HG03571 (cell line): ENCODE data around the gene HOXA7.

Experiments
- ATAC-seq: cut with Tn5 transposase; IDR thresholded peaks from one replicate; pipeline ENCODE4 v1.9.1; 2021; ENCODE audit not compliant: unreplicated experiment

Gene HOXA7

DNA sequence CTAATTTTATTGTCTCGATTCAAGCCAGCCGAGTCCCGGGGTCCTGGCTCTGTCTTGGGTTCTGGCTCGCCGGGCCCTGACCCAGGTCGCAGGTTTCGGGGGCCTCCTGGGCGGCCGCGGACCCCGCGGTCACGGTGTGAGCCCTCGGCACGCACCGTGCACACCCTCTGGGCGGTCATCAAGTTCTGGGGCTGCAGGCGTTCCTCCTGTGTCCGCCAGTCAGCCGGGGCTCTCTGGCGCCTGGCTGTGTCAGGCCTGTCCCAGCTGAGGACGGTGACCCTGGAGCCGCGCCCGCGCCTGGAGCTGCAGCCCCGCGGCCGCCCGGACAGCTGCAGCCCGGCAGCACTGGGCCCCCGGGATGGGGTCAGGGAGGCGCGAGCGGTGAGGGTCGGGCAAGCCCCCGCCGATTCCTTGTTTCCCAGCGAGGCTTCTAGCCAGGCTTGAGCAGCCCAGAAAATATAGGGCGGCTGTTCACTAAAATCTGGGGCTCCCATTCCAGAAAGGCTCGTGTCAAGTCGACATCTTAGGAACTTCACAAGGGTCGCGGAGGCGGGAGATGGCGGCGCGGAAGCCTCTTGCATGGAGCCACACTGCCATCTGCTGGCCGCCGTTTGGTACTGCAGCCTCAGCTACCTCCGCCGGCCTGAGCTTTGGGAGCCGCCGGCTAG is 4.2 kb upstream of the HOXA7 start:
- ATAC-seq, result peak; percentile 65

DNA sequence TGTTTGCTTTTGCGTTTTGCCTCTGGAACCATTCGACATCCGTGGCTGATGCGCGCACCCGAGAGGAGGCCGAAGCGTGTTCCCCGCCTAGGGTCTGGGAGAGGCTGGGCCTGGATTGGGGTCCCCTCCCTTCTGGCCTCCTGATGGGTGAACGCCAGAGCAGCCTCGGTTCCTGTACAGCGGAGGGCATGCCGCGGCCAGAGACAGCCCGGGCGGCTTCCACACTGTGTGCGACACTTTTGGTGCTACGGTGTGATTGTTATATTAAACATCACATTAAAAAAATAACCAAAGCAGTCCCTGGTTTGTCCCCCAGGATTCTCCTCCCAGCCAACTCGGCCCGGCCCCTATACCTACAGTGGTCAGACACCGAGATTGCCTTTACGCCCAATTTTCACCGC is 3.7 kb upstream of the HOXA7 start:
- ATAC-seq, result no peak

DNA sequence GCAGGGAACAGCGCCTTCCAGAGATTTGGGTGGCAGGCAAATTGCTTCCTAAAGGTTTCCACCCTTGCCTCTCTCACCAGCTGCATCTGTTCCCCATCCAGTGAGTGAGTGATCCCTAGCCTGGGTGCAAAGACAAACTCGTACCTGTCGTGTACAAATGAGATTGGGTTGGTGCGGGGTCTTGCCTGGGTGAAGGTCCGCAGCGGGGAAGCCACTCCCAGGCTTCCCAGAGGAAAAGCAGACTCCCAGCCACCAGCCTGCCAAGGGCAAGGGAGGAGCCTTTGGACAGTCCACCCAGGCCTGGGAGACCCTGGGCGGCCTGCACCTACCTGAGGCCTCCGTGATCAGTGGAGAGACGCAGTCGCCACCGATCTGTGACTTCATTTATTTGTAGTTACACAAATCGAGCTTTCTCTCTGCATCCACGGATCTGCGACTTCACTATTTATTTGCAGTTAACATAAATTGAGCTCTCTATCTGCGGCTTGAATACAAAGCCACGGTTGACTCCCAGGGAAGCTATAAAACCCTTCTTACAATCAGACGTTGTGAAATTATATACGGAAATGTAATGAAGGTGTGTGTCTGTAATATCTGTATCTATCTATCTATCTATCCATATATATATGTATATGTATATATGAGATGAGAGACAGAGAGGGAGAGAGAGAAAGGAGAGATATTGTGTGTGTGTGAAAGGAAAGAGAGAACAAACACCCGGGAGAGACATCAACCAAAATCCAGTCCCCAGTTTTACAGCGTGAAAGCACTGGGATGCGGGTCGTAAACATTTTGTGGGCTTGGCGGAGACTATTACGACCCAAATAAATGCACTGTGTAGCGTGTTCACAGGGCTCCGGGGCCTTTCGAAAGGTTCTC is 3.0 kb upstream of the HOXA7 start:
- no peak for ATAC-seq

DNA sequence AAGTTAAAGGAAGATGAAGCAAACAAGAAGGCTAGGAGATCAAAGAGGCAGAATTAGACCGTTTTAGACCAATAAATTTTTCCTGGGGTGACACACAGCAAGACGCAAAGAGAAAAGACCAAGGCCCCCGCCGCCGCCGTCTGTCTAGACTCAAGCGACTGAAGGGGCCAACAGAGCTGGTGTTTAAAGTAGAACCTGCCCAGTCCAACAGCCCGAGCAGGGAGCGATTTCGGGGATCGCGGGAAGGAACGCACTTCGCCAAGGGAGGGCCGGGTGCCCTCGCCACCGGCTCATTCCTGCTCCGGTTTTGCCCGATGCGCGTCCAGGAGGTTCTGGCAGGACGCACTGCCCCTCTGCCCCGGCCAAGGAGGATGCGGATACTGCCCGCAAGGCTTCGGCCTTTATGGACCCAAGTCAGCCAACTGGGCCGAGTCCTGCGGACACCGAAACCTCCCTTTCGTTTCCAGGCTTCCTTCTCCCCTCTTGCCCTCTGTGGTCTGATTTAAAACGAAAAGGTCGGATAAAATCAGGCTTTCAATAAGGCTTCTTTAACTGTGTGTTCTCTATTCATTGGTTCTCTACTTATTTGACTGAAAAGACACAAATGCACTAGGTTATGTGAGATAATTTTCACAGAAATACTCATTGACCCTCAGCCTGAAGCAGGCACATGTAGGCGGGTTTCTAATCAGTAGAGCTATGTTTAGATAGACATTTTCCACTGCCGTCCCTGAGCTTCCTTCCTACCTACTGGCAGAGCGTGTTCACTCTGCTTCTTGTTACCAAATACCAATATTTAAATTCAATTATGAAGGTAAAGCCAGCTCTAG is 2.2 kb upstream of the HOXA7 start:
- no peak for ATAC-seq

DNA sequence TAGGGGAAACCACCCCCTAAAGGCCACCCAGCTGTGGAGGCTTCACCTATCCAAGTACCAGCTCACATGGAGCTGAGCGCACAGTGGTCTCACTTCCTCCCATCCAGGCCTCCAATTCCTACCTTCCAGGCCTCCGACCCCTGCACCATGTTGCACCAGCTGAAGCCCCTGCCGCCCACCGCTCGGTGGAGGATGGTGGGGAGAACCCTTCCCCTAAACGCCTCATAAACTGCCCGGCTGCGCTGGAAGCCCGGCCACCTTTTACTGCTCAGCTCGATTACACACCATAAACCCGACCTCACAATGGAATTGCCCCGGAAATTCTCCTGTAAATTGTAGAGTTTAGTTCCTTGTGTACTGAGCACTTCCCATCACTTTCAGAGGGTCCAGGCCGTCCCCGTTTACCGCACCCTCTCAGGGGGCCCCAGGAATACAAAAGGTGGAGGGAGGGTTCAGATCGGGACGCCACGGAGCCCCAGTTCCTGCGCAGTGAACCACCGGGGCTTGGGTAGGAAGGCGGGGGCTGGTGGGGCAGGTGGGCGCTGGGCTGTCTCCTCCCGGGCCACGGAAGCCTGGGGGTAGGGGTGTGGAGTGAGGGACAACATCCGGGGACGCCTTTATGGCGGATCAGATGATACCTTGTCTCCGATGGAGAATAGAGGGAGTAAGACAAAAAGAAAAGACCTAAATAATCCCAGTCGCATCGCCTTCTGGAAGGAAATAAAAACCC is 1.4 kb upstream of the HOXA7 start:
- ATAC-seq, result no peak

DNA sequence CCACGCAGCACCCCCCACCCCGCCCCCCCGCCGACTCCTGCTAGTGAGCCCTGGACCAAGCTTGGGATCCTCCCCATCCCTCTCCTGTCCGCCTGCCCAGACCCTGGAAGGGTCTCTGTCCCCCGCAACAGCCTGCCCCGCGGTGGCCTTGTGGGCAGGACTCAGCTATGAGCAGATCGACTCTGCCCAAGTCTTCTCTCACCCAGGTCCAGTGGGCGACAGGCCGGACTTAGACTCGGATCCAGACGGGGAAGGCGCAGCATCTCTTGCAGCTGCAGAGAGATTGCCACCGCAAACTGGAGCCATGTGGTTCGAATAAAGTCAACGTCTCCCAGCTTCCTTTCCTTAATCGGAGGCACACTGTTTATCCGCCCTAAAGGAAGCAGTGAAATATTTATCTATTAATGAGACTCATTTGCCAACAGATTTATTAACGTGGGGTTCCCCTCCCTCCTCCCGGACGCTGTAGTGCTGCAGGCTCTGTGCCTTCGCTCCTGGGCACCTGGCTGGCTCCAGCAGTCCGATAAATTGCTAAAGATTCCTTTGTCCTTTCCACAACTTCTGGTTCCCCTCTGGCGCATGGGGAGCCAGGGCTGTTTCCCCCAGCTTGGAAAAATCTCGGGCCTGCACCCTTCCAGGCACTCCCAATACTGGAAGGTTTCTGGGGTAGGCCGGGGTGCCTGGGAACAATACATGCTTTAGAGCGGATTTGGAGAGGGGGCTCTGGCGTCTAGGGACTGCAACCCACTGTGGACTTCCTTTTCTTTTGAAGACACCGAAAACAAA is 634 bp upstream of the HOXA7 start:
- no peak for ATAC-seq

DNA sequence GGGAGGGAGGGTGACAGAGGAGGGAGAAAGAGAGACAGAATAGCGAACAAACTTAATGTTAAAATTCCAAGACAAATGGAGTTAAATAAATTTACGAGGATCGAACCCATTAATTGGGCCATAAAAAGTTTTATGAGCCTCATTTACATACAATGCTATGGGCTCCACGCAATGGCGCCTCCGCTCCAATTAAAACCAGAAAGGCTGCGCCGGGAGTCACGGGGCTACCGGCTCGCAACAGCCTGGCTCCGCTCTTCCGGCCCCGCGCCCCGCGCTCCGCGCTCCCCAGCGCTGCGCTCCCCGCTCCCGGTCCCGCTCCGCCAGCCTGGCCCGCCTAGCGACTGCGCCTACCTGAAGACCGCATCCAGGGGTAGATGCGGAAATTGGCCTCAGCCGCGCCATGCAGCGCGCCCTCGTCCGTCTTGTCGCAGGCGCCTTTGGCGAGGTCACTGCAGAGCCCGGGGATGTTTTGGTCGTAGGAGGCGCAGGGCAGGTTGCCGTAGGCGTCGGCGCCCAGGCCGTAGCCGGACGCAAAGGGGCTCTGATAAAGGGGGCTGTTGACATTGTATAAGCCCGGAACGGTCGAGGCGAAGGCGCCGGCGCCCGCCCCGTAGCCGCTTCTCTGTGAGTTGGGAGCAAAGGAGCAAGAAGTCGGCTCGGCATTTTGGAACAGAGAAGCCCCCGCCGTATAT is 513 bp downstream of the HOXA7 start:
- ATAC-seq, result no peak

DNA sequence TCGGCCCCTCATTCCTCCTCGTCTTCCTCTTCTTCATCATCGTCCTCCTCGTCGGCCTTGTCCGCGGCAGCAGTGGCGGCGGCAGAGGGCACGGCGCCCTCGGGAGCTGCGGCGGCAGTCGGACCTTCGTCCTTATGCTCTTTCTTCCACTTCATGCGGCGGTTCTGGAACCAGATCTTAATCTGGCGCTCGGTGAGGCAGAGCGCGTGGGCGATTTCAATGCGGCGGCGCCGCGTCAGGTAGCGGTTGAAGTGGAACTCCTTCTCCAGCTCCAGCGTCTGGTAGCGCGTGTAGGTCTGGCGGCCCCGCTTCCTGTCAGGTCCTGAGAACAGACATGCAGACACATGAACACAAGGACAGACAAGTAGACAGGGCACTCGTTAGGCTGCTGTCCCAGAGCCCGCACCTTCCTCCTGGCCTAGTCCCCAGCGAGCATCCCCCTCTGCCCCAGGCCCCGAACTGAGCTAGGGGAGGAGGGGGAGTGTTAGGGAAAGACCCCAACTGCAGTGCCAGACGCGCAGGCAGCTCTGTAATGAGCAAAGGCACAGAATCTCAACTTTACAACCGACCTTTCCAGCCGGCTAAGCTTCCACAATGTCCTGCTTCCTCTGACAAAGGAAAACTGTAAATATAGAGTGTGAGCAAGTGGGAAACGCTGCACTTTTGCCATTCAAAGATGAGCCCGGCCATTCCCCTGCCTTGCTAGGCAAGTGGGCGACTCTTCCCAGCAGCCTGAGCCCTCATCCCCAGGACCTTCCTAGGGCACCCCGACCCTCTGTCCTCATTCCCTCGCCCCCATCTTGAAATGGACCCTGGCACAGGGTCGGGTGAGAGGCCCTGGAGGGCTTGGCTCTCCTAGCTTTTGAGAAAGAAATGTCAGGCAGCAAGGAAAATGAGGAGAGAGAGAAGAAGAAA is 1.3 kb downstream of the HOXA7 start:
- no peak for ATAC-seq

DNA sequence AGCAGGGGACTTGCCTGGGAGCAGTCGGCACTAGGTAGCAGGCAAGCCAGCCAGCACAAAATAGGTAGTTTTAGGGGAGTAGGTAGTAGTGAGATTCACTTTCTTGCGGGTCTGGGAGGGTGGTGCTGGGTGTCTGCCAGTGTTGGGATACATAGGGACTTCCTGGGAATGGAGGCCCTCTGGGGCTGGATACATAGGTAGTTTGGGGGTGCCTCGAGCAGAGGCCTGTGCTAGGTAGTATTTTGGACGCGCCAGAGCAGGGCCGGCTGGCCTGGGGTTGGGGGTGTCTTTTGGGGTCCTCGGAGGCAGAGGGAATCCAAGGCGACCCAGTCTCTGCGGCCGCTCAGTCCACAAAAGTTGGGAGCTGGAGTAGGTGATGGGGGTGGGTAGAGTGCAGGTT is 2.1 kb downstream of the HOXA7 start:
- ATAC-seq, result no peak

DNA sequence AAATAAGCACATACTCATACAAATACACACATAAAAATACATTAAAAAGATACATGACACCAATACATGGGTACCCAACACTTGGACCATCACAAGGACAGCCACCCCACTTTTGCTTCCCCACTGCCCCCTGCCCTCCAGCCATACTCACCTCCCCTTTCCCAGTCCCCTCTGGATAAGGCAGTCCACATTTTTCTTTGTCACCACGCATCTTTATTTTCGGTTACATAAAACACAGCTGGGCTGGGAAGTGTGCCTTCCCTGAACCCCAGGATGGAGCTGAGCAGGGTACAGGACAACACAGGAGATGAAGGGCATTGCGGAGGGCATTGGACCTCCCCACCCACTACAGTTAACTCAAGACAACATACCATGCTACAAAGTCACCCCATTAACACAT is 2.9 kb downstream of the HOXA7 start:
- ATAC-seq, result no peak

DNA sequence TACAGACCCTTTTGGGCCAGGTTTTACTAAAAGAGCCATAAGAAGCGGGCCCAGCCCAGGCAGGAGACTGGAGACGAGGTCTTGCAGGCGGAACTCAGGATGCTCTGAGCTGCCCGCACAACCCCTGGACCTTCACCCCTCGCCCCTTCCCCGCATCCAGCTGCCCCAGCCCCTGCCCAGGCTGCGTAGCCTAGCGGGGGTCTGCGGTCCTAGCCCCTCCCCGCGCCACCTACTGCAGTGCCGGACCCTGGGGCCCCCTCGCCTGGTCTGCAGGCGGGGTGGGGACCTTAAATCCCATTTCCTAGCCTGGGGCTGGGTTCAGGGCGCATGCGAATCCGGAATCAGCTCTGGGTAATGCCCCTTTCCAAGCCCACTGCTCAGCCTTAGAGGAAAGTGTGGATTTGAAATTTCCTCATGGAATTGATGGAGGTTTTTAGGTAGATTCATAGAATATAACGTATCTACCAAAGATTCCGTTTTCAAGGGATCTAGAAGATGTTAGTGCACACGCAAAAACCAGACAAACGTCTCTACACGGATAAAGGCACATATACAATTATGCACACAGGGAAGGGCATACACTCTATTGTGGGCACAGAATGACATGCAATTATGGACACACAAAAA is 3.5 kb downstream of the HOXA7 start:
- ATAC-seq, result no peak

DNA sequence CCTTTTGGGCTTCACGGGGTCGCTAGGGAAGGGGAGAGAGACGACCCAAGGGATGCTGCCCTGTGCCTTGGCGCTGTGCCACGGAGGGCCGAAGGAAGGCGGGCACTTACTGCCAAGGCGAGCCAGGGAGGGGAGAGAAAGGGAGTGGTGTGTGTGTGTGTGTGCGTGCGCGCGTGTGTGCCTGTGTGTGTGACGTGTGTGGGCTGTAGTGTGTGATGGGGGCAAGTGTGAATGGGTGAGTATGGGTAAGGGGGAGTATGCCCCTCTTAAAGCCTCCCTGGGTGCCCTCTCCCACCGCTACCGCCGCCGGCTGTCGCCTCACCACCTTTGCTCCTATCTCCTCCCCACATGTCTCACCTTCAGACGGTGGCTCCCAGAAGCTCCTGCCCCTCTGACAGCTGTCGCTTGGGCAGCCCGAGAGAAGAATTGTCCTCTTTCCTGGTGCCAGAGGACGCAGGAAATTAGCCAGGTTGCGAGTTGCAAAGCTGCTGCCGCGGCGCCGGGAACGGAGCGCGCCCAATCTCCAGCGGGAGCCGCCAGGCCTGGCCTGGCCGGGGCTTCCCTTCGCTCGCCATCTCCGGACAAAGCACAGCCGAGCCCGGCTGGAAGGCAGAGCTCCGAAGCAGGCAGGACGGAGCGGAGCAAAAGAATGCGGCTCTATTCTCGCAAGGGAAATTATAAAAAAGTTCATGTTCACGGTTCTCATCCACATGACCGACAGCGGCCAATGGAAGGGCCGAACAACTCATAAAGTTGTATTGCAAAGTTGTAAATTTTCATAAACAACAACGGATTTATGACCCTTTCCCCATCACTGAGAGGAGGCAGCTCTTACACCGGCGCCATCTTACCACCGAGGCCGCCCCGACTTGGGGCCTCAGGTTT is 4.3 kb downstream of the HOXA7 start, which contains the start of gene HOXA3:
Gene HOXA3 (minus strand): TSS at position 653 of the 885 bp plus-strand sequence. CDS start 41,943 bp downstream, outside the sequence.
- ATAC-seq, result no peak

DNA sequence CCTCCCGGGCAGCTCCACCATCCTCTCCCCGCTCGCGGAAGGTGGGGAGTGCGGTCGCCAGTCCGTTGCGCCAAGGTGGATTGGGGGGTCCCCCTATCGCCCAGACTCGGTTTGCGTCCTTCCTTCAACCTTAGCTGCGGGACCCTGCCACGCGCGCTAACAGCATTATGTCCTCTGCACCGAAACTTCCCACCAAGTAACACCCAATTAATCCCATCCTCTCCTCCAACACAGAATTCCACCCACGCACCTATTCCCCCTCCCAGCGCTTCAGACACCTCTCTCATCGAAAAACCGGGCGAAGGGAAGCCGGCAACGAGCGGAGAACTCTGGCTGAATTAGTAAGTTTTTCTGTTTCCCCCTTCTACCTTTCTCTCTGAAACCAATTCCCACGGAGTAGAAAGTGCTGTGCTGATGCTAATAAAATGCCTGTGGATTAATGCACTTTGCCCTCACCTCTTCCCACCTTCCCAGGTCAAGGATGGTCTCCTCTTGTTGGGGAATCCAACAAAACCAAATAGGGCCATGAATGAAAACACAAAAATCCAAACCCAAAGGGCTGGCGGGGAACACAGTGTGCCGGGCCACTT is 5.0 kb downstream of the HOXA7 start:
- no peak for ATAC-seq

DNA sequence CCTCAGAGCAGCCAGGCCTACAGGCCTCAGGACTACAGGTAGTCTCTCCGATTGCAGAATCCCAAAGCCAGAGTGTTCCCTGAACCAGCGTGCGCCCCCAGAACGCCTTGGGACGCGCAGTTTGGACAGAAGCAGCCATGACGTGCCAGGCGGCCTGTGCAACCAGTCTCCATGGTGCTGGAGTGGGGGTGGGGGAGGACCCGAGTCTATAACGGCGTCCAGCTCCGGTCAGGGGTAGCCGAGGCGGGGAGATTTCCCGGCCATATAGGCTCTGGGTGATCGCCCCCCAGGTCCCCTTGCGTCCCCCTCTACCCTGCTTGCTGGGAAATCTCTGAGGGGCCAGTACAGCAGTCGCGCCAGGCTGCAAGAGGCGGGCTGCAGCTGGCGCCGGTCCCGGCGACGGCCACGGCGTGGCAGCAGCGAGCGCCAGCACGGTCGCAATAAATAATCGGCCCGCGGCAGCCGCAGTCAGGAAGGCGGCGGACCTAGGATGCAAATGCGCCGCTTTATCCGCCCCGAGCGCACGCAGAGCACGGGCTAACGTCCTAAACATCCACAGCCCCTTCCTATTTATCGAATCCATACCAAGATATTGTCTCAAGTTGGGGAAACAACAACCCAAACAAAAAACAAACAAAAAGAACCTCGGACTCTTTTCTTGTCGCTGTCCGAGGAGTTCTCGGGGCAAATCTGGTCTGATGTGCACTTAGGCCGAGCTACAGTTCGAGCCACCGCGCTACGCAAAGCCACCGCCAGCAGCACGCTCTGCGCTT is 5.7 kb downstream of the HOXA7 start:
- peak; percentile 78 for ATAC-seq

DNA sequence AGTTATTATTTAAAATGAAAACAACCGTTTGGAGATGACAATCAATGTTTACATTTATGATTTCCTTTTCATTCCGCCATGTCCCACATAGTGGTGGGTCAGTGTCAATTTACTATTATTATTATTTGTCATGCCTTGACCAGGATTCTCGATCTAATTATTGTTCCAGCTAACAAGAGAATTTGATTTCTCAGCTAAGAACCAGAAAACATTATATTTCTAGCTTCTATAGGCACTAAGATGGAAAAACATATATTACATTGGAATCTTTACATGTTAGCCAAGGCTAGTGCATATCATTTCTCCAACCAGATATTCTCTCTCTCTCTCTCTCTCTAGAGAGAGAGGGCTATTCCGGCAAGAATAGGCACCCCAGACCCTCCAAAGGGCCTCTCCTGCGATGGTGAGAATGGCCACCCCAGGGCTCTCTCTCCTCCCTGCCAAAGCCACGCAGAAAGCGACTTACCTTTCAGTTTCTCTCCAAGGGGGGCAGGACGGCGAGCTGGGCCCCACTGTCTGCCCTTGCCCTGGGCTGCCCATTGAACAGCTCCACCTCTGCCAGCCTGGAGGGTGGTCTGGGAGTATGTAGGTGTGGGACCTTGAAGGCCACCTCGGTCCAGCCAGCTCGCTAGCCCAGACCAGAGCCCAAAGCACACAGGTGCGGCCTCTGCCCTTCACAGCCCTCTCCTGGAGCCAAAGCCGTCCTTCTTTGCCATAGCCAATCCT is 6.5 kb downstream of the HOXA7 start:
- ATAC-seq, result no peak
